Neural progenitor cell (in vitro differentiated cells): ENCODE measurements around the gene TSHZ3. TPM values are rescaled to one million over a fixed set of nuclear protein-coding genes. Genes with fewer than 3 reads are reported as not detected.

Experiments used
- DNase-seq: peaks from one replicate; pipeline ENCODE4 v3.0.0-alpha.2; 2016; ENCODE audit warnings: low spot score
- H2AFZ ChIP-seq: fragments of 200-600 bp; sonication (generic); replicated peaks from 2 replicates; pipeline ENCODE4 v1.6.1; 2016; ENCODE audit warnings: antibody characterized with exemption
- H3F3A ChIP-seq: fragments of 200-600 bp; sonication (generic); 2 replicates; pipeline ENCODE4 v1.6.1; 2016; ENCODE audit warnings: antibody characterized with exemption, low read depth
- H3K27ac ChIP-seq: fragments of 200-600 bp; sonication (generic); 2 replicates; pipeline ENCODE4 v1.5.1; 2016; ENCODE audit warnings: mild to moderate bottlenecking
- H3K27me3 ChIP-seq: fragments of 200-600 bp; sonication (generic); 2 replicates; pipeline ENCODE4 v1.6.1; 2016; ENCODE audit warnings: mild to moderate bottlenecking, moderate library complexity
- H3K36me3 ChIP-seq: fragments of 200-600 bp; sonication (generic); 2 replicates; pipeline ENCODE4 v1.5.1; 2016
- H3K4me1 ChIP-seq: fragments of 200-600 bp; sonication (generic); 2 replicates; pipeline ENCODE4 v1.6.1; 2016; ENCODE audit warnings: mixed run types
- H3K4me2 ChIP-seq: fragments of 200-600 bp; sonication (generic); 2 replicates; pipeline ENCODE4 v1.6.1; 2016
- H3K4me3 ChIP-seq: fragments of 200-600 bp; sonication (generic); 2 replicates; pipeline ENCODE4 v1.5.1; 2016
- H3K79me2 ChIP-seq: fragments of 200-600 bp; sonication (generic); 2 replicates; pipeline ENCODE4 v1.6.1; 2016; ENCODE audit warnings: low read depth
- H3K9ac ChIP-seq: fragments of 200-600 bp; sonication (generic); 2 replicates; pipeline ENCODE4 v1.6.1; 2016
- H3K9me3 ChIP-seq: fragments of 200-600 bp; sonication (generic); 2 replicates; pipeline ENCODE4 v1.5.1; 2016; ENCODE audit warnings: low read depth
- H4K20me1 ChIP-seq: fragments of 200-600 bp; sonication (generic); 2 replicates; pipeline ENCODE4 v1.6.1; 2016; ENCODE audit warnings: low read depth
- H3K27ac Mint-ChIP-seq: 3 replicates; pipeline ENCODE4 v1.8.0; 2021; ENCODE audit warnings: mixed read lengths
- H3K27me3 Mint-ChIP-seq: 2 replicates; pipeline ENCODE4 v1.8.0; 2022; ENCODE audit warnings: low read depth, mild to moderate bottlenecking, inconsistent platforms, moderate library complexity, mixed read lengths; ENCODE audit not compliant: insufficient read depth
- H3K36me3 Mint-ChIP-seq: 3 replicates; pipeline ENCODE4 v1.8.0; 2021; ENCODE audit warnings: mixed read lengths
- H3K4me1 Mint-ChIP-seq: 3 replicates; pipeline ENCODE4 v1.8.0; 2021; ENCODE audit warnings: mixed read lengths
- H3K4me3 Mint-ChIP-seq: 3 replicates; pipeline ENCODE4 v1.8.0; 2021; ENCODE audit warnings: mild to moderate bottlenecking, moderate library complexity, mixed read lengths
- H3K9me3 Mint-ChIP-seq: 3 replicates; pipeline ENCODE4 v1.8.0; 2020; ENCODE audit warnings: mixed read lengths
- EZH2 ChIP-seq: fragments of 200-600 bp; sonication (generic); IDR thresholded peaks from 2 replicates; pipeline ENCODE4 v1.6.1; 2017; ENCODE audit warnings: antibody characterized with exemption, mild to moderate bottlenecking, moderate library complexity
- EZH2phosphoT487 ChIP-seq: fragments of 200-600 bp; sonication (generic); IDR thresholded peaks from 2 replicates; pipeline ENCODE4 v1.6.1; 2017; ENCODE audit warnings: antibody characterized with exemption
- total RNA-seq: library from RNA; depleted of rRNA; stranded (reverse); fragments of >200 nt; gene quantifications from 2 replicates; pipeline ENCODE4 v1.2.3, GENCODE V29; 2015; ENCODE audit warnings: low replicate concordance
- TF ChIP-seq, protein P1 (sequence below): fragments of 200-600 bp; sonication (generic); IDR thresholded peaks from 2 replicates; pipeline ENCODE4 v1.5.1; 2017; ENCODE audit warnings: antibody characterized with exemption, mild to moderate bottlenecking

The TSHZ3 gene
- total RNA-seq, 1 donor from 2014 or later: 0.60 TPM

DNA sequence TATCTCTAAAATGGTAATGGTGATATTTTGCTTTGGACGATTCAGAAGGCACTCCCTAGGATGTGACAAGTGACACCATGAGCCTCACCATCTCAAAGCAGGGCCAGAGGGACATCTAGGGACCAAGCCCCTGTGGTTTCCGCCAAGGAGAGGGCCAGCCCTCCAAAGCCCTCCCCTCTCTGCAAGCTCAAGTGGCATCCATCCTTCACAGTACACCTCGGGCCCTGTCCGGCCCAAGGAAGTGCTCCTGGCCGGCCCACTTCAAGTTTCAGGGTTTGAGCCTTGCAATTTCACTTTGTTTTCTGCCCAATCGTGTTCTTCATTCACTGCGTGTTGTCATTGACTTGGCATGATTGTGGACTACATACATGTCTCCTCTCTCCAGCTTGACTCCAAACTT is 82.5 kb downstream of the TSHZ3 start:
- no peak overlapping the region for H3K4me2 ChIP-seq
- no peaks in the 10 kb centered on the region for H3K36me3 ChIP-seq
- H3K9ac ChIP-seq: no peak overlapping the region
- no peak for DNase-seq
- H3K4me3 ChIP-seq: no peak overlapping the region
- H3F3A ChIP-seq: no peaks in the 10 kb centered on the region
- no peaks in the 10 kb centered on the region for H3K36me3 Mint-ChIP-seq
- H3K4me1 Mint-ChIP-seq: peaks cover 11% of the 10 kb centered on the region
- no peaks in the 10 kb centered on the region for H3K27me3 ChIP-seq
- TF ChIP-seq, protein P1, sequence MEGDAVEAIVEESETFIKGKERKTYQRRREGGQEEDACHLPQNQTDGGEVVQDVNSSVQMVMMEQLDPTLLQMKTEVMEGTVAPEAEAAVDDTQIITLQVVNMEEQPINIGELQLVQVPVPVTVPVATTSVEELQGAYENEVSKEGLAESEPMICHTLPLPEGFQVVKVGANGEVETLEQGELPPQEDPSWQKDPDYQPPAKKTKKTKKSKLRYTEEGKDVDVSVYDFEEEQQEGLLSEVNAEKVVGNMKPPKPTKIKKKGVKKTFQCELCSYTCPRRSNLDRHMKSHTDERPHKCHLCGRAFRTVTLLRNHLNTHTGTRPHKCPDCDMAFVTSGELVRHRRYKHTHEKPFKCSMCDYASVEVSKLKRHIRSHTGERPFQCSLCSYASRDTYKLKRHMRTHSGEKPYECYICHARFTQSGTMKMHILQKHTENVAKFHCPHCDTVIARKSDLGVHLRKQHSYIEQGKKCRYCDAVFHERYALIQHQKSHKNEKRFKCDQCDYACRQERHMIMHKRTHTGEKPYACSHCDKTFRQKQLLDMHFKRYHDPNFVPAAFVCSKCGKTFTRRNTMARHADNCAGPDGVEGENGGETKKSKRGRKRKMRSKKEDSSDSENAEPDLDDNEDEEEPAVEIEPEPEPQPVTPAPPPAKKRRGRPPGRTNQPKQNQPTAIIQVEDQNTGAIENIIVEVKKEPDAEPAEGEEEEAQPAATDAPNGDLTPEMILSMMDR: no peak
- no peak for TF ChIP-seq EZH2
- no peak for TF ChIP-seq EZH2phosphoT487
- H3K4me3 Mint-ChIP-seq: no peak overlapping the region
- H3K27me3 Mint-ChIP-seq: peaks cover 4% of the 10 kb centered on the region
- H3K27ac ChIP-seq: no peak overlapping the region
- no peaks in the 10 kb centered on the region for H3K4me1 ChIP-seq
- H3K79me2 ChIP-seq: no peaks in the 10 kb centered on the region
- H3K27ac Mint-ChIP-seq: no peak overlapping the region
- no peaks in the 10 kb centered on the region for H3K9me3 ChIP-seq
- H4K20me1 ChIP-seq: no peaks in the 10 kb centered on the region
- peaks cover 2% of the 10 kb centered on the region for H3K9me3 Mint-ChIP-seq
- no peak overlapping the region for H2AFZ ChIP-seq

DNA sequence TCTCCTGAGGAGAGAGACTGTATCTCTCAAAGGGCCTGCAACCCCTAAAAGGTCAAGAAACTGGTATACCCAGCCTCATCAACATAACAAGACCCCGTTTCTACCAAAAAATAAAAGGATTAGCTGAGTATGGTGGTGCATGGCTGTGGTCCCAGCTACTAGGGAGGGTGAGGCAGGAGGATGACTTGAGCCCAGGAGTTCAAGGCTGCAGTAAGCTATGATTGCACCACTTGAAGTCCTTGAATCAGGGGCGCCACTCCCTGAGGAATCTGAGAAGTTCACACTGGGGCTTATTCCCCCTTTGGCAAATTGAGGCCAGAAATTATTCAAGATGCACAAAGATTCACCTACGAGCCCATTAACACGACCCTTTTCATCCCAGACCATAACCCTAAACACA is 83.0 kb downstream of the TSHZ3 start:
- Histone ChIP-seq H3F3A (no peaks in the 10 kb centered on the region), H4K20me1 (no peaks in the 10 kb centered on the region), H3K9ac (no peak overlapping the region), H3K9me3 (no peaks in the 10 kb centered on the region), H3K27ac (no peak overlapping the region), H3K4me2 (no peak overlapping the region), H2AFZ (no peak overlapping the region), H3K27me3 (no peaks in the 10 kb centered on the region), H3K36me3 (no peaks in the 10 kb centered on the region), H3K4me3 (no peak overlapping the region), H3K79me2 (no peaks in the 10 kb centered on the region), H3K4me1 (no peaks in the 10 kb centered on the region)
- H3K4me1 Mint-ChIP-seq: peaks cover 6% of the 10 kb centered on the region
- no peak overlapping the region for H3K4me3 Mint-ChIP-seq
- no peak for DNase-seq
- H3K36me3 Mint-ChIP-seq: no peaks in the 10 kb centered on the region
- H3K9me3 Mint-ChIP-seq: peaks cover 2% of the 10 kb centered on the region
- H3K27me3 Mint-ChIP-seq: peaks cover 4% of the 10 kb centered on the region
- TF ChIP-seq EZH2 (no peak), EZH2phosphoT487 (no peak)
- TF ChIP-seq, protein P1: no peak
- H3K27ac Mint-ChIP-seq: no peak overlapping the region

DNA sequence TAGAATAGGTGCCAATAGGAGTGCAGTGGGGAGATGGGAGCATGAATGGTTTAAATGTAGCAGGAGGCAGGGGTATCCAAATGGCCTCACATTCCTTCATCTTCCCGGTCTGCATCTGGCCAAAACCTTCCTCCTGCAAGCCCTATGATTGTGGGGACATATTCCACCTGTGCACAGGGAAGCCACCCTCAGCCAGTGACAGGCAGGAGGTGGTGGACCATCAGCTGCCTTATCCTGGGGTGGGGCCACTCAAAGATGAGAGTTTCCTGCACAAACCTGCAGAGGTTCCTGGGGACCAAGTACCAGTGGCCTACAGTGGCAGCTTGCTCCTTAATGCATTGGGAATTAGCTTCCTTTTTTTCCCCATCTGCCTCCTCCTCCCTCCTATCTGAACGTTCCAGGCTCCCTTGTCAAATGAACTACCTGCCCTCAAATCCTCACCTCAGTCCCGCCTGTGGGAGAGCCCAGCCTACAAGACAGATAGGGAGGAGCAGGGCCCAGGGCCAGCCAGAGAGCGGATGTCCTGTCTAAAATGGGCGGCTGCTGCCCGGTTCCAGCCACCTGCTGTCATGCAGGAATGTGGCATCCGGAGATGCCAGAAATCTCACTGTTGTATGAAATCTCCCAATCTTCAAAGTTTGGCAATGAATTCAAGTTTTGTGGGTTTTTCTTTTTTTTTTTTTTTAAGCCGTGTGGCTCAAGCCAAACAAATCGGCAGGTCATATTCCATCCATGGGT is 85.0 kb downstream of the TSHZ3 start:
- peaks cover 2% of the 10 kb centered on the region for H3K9me3 Mint-ChIP-seq
- H3K9ac ChIP-seq: no peak overlapping the region
- no peak overlapping the region for H3K27ac Mint-ChIP-seq
- no peaks in the 10 kb centered on the region for H3K9me3 ChIP-seq
- H2AFZ ChIP-seq: no peak overlapping the region
- H3K4me3 ChIP-seq: no peak overlapping the region
- no peak for TF ChIP-seq EZH2
- TF ChIP-seq, protein P1: no peak
- TF ChIP-seq EZH2phosphoT487: no peak
- no peak overlapping the region for H3K4me3 Mint-ChIP-seq
- no peaks in the 10 kb centered on the region for H3K79me2 ChIP-seq
- no peak for DNase-seq
- peaks cover 6% of the 10 kb centered on the region for H3K4me1 Mint-ChIP-seq
- H3K27ac ChIP-seq: no peak overlapping the region
- no peaks in the 10 kb centered on the region for H3K36me3 ChIP-seq
- H3F3A ChIP-seq: no peaks in the 10 kb centered on the region
- H3K4me1 ChIP-seq: no peaks in the 10 kb centered on the region
- H3K27me3 Mint-ChIP-seq: peaks cover 4% of the 10 kb centered on the region
- H3K27me3 ChIP-seq: no peaks in the 10 kb centered on the region
- no peak overlapping the region for H3K4me2 ChIP-seq
- no peaks in the 10 kb centered on the region for H3K36me3 Mint-ChIP-seq
- H4K20me1 ChIP-seq: no peaks in the 10 kb centered on the region
